CD4-positive, alpha-beta T cell treated with Interleukin-17A for 1 hour (primary cell): ENCODE results near the gene CCDC7.
"Not testable (repeated sequence)": the region's sequence is repeated elsewhere in the genome, so short reads cannot be mapped to it uniquely, and the experiment has no call there.

Experiments
- DNase-seq: peaks from one replicate; pipeline ENCODE4 v3.0.0-alpha.2; 2020

Gene CCDC7

DNA sequence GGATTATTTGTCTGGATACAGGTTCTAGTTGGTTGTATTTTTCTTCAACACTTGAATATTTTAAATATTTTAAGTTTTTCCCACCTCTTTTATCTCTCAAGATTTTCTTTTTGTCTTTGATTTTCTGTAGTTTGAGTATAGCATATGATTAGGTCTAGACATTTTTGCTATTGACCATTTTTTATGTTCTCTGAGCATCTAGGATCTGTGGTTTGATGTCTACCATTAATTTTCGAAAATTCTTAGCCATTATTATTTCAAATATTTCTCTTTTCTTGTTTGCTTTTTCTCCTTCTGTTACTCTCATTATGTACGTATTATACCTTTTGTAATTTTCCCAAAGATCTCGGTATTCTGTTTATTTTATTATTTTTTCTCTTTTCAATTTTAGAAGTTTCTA is 293.0 kb downstream of the CCDC7 start:
- no peak for DNase-seq

DNA sequence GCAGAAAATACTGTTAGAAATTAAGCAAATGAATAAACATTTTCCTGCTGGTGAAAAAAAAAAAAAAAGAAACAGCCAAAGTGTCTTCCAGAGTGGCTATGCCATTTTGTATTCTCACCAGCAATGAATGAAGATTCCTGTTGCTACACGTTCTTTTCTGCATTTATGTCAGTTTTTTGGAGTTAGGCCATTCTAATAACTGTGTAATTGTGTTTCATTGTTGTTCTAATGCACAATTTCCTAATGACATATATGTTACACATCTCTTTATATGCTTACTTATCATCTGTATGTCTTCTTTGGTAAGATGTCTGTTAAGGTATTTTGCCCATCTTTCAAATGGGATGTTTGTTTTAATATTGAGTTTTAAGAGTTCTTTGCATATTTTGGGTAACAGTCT is 298.4 kb downstream of the CCDC7 start:
- DNase-seq, result no peak

DNA sequence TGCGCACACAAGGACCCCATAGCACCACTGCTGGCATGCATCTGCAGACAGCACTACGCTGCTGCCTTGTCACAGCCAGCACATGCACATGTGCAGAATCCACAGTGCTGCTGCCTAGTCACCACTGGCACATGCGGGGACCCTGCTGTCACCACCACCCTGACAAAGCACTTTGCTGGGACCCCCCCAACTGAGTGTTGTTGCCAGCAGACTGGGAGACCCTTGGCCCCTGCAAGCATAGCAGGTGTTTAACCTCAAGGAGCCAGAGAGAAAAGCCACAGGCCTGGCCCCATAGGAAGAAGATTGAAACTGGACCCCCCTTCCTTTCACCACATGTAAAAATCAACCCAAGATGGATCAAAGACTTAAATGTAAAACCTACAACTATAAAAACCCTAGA is 300.9 kb downstream of the CCDC7 start:
- DNase-seq, result no peak

DNA sequence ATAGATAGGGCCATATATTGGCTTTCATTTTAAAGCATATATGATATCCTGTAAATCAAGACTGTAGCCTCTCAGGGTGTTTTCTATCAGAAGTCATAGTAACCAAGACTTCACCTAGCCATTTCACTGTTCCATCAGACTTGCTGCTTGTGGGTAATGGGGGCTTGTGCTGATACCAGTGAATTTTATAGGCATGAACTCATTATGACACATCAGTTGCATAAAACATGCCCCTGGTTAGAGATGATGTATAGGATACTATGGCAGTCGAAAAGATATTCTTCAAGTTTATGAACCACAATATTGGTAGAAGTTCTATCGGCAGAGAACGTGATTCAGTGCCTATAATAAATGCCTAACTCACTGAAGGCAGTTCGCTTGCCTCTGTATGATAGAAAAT is 305.6 kb downstream of the CCDC7 start:
- DNase-seq, result no peak

DNA sequence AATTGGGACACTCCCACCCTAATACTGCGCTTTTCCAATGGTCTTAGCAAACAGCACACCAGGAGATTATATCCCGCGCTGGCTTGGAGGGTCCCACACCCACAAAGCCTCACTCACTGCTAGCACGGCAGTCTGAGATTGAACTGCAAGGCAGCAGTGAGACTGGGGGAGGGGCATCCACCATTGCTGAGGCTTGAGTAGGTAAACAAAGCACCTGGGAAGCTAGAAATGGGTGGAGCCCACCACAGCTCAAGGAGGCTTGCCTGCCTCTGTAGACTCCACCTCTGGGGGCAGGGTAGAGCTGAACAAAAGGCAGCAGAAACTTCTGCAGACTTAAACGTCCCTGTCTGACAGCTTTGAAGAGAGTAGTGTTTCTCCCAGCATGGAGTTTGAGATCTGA is 309.0 kb downstream of the CCDC7 start:
- not testable (repeated sequence) for DNase-seq

DNA sequence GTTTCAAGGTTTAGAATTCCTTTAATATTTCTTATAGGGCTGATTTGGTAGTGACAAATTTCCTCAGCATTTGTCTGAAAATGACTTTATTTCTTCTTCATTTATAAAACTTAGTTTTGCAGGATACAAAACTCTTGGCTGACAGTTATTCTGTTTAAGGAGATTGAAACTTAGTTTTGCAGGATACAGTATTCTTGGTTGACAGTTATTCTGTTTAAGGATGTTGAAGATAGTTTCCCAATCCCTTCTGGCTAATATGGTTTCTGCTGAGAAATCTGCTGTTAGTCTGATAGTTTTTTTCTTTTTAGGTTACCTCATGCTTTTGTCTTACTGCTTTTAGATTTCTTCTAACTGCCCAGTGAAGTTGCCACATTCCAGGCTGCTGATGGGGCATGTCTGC is 325.3 kb downstream of the CCDC7 start:
- DNase-seq, result no peak

DNA sequence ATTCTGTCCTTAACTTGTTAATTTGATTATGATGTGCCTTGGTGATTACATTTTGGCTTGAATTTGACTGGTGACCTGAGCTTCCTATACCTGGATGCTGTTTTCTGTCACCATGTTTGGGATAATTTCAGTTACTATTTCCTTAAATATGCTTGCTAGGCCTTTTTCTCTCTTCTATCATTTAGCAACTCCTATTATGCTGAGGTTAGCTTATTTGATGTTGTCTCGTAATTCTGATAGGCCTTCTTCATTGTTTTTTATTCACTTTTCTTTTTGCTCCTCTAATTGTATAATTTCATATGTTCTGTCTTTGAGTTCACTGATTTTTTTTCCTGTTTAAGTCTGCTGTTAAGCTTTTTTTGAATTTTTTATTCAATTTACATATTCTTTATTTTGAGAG is 327.2 kb downstream of the CCDC7 start:
- DNase-seq, result no peak

DNA sequence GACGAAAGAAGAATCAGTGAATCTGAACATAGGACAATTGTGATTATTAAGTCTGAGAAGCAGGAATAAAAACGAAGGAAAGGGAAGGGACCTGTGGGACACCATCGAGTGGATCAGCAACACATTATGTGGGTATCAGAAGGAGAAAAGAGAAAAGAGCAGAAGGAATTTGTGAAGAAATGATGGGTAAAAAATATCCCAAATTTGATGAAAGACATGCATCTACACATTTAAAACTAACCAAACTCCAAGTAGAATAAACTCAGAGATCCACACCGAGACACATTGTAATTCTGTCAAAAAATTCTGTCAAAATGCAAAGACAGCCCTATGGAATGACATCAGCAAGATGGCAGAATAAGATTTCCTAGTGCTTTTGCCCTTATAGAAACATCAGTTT is 341.0 kb downstream of the CCDC7 start:
- no peak for DNase-seq

DNA sequence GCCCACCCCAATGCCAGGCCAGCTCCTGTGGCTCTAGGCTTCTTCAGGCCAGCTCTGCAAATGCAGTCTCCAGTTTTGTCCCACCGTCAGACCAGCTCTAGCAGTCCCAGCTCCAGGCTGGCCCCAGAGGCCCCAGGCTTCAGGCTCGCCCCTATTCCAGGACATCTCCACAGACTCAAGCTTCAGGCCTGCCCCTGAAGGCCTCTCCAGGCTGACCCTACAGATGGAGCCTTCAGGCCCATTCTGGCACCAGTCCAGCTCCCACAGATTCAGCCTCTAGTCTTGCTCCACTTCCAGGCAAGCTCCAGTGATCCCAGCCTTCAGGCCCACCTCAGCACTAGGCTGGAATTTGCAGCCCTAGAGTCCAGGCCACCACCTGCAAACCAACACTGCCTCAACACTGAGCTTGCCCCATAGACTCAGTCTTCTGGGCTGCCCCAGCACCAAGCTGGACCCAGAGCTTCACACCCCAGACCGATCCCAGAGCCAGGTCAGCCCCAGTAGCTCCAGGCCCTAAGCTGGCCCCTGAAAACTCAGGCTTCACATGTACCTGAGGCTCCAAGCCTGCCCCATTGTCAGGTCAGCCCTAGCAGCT is 341.8 kb downstream of the CCDC7 start:
- DNase-seq, result no peak

DNA sequence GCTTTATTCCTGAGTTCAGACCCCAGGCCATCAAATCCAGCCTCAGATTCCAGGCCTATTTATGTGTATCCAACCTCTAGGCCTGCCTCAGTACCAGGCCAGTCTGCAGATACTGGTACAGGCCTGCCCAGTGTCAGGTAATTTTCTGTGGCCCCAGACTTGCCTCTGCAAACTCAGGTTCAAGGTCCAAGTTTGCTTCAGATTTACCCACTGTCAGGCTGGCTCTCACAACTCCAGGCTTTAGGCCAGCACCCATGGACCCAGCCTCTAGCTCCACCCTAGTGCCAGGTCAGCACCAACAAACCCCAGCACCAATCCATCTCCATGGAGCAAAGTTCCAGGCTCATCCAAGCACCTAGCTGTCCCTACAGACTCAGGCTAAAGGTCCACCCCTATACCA is 342.4 kb downstream of the CCDC7 start:
- no peak for DNase-seq

DNA sequence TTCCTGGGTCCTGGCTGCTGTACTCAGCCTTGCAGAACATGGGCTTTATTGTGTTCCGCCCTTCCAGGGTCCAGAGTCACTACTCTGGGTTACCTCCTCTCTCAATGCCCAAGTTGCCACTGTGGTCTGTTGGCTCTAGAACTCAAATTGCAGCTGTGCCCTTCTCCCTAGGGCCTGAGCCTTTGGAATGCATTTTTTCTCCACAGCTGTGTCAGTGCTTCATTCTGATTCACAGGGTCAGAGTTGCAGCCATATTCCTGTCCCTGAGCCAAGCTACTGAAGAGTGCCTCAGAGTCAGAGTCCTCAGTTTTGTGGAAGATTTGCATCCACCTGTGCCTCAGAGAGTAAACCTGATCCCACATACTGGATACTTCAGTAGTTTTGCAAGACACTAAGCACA is 344.5 kb downstream of the CCDC7 start:
- no peak for DNase-seq

DNA sequence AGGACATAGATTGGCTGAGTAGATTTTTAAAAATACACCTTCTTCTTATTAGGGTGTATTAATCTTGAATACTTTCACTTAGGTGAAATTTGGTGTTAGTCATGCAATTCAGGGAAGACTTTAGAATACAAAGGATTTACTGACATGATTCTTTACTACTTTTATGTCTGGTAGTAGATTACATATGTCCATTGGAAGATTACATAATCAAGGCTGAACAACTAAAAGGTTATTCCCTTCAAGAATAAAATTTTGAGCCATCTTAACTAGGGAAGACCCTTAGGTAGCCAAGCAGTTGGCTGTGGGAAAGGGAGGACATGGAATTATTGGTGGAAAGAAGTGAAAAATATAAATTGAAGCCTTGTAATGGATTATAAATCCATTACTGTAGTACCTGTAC is 347.1 kb downstream of the CCDC7 start:
- DNase-seq, result no peak

DNA sequence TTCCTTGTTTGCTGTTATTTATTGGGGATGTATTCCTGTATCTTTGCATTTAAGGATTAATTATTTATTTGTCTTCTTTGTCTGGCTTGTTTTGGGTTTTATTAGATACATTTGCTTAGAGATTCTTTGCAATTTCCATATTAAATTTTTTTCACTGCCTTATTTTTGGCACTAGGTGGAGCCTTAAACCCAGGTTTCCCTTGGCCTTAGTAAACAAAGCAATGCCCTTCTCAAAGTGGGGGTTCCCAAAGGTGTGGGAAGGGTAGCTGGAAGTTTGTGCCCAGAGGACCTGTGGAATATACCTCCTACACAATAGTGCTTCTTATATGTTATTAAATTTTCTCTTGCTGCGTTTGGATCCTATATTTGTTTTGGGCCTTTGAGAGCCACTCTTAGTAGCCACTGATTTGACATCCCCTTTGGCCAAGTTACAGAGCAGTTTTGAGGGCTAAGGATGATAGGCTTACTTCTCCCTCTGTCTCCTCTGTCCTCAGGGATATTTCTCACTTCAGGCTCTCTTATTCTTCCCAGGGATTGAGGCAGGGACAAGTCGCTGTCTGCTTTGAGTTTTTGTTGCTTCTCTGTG is 349.8 kb downstream of the CCDC7 start:
- peak; percentile 55 for DNase-seq

DNA sequence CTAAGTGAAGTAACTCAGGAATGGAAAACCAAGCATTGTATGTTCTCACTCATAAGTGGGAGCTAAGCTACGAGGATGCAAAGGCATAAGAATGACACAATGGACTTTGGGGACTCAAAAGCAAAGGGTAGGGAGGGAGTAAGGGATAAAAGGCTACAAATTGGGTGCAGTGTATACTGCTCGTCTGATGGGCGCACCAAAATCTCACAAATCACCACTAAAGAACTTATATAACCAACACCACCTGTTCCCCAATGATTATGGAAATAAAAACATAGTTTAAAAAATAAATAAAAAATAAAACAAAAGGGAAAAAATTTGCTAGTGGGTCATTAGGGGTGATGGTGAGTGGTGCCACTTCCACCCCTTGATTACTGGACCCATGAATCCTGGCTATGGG is 351.5 kb downstream of the CCDC7 start:
- not testable (repeated sequence) for DNase-seq

DNA sequence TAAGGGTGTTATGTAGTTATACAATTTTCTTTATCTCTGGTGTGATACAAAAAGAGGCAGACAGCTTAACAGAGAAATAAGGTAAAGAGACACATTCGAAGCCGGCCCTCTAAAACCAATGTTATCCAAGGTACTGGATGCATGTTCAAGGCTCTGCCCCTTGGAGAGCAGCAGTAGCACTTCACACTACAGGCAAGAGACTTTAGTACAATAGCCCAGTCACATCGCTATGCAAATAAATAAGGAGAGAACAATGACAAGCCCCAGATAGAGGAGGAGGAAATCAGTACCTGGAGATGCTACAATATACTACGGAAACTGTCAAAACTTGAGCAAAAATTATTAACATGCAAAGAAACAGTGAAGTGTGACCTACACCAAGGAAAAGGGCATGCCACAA is 401.0 kb downstream of the CCDC7 start:
- no peak for DNase-seq

DNA sequence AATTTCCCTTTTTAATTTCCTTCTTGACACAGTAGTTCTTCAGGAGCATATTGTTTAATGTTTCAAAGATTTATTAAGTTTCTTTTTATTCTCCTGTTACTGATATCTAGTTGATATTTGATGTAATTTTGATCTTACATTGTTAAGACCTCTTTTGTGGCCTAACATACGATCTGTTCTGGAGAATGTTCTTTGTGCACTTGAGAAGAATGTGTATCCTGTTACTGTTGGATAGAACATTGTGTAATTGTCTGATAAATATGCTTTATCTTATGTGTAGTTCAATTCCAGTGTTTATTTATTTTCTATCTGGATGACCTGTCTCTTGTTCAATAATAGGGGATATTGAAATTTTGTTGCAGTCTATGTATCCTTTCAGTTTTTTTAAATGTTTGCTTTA is 405.4 kb downstream of the CCDC7 start:
- no peak for DNase-seq

DNA sequence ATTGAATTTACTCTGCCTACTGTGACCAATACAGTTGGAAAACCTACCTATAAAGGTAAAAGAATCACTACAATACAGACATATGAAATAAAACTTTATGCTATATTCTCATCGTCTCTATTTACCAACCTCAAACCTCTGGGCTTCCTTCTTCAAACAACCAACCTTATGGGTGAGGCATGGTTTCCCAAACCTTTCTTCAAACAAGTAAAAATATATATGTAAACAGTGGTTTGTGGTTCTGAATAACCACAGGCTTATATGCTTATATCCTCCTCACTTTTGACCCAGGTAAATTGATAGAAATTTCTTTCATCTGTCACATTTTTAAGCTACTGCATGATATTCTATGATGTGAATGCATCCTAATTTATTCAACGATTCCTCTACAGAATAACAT is 408.5 kb downstream of the CCDC7 start:
- no peak for DNase-seq

DNA sequence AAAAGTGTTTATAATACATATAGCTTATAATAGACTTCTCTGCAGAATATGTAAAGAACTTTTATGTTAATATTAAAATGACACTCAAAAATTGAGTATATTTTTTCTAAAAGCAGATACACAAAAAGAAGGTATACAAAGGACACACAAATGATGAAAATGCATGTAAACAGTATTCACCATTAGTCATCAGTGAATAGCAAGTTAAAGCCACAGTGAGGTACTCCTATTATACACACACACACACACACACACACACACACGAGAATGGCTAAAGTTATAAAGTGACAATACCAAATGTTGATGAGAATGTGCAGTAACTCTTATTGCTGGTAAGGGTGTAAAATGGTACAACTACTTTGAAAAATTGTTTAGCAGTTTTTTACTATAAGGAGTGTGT is 419.2 kb downstream of the CCDC7 start:
- no peak for DNase-seq

DNA sequence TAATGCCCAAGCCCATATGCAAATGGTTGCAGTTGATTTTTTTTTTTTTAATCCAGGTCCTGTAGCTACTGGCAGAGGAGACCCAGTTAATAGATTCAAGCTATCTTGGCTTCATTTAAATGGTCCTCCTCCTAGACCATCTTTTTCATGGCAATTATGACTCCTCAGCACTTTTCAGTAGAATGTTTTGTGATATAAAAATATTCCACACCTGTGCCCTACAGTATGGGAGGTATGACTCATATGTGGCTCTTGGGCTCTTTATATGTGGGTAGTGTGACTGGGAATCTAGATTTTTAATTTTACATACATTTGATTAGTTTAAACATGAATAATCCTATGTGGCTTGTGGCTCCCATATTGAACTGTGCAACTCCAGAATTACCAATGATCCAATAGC is 432.0 kb downstream of the CCDC7 start:
- no peak for DNase-seq

DNA sequence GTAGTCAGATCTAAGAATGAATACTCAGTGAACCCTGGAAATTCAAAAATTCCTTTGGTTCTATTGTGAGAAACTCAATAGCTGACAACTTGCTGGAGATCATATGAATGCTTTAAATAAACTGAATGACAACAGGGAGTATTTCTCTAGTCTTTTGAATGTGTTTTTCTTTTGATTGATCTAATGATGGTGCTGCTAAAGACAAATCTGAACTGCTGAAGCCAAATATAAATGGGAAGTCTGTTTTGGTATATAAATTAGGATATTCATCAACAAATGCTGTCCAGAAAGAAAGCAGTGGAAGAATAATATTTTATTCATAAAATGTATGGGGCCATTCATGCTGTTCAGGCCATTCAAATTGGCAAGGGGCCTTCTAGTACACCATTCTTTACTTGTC is 432.7 kb downstream of the CCDC7 start:
- DNase-seq, result no peak

DNA sequence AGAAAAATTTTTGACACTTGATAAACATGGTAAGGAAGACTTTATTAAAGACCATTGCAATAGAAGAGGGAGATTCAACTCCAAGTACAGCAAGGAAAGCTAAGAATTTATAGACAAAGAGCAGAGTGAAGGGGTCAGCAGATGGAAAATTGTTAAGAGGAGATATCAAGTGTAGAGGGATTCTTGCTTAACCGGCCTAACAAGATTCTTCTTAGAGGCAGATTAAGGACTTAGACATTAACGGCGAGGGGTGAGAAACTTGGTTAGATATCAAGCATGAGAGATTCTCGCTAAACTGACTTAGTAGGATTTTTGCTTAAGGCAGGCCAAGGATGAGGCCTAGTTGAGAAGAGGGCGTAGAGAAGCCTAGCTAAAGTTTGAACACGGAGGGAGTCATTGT is 436.1 kb downstream of the CCDC7 start:
- no peak for DNase-seq

DNA sequence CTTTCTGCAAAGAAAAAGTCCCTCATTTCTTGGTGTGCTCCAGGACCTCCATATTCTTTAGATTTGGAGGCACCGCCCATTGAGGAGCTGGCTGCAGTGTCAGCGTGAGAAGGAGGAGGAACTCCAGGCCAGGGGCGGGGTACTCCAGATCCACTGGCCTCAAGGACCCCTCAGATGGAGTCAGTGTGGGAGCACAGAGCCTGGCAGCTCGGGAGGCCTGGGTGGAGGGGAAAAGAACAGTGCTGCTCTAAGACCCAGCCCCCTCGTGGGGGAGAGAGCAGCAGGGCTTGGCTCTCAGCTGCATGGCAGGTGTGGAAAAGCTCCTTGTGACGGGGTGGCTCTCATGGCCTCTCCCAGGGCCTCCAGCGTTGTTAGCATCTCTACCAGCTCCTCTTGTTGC is 441.5 kb downstream of the CCDC7 start:
- no peak for DNase-seq

DNA sequence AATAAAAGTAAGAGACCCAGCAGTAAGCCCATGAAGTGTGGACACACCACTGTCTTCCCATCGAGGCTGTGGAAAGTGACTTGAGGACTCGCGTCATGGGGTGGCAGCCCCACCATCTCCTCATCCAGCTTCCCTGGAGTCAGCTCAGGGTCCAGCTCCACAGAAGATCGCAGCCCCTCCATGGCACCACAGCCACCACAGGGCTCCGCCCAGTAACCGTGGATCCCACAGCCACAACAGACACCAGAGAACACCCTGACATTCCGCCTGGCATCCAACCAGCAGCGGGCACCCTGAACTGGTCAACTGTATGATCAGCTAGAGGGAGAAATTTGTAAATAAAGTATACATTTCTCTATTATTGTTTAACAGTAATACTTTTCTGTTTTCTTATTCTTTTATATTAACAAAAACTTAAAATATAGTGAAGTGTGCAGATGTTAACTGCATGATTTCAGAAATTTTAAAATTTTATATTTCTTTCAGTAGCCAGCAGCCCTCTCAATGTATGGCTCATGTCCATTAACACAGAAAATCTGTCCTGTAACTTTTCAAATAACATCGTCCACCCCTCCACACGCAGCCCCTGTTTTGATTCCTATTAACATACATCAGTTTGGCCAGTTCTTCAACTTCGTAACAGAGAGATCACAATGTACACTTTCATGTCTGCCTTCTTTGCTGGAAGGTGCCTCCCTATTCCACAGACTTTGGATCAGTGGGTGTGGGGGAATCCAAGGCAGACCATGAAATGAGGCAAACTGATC is 442.4 kb downstream of the CCDC7 start:
- DNase-seq, result no peak

DNA sequence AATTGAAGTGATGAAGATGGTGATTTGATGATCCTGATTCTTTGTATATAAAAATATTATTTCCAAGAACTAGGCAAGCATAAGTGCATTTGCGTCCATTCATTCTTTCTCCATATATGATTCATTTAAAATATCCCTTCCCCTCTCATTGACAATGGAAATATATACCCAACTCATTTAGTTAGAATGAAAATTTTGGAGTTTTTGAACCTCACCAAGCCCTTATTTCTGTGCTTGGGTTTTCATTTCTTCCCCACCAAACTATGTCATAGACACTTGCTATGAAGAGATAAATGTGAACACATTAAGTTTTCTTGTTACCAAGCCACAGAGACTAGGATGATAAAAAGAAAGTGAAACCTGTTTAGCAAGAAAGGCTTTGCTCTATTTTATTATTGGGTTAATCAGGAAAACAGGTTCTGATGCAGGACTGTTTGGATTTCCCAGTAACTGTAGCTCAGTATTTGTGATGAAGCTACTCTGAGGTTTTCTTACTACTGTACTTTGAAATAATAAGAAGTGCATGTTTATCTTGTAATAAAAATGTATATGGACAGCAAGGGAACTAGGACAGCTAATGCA is 443.8 kb downstream of the CCDC7 start:
- no peak for DNase-seq
